Left ventricle myocardium inferior (tissue), 1 donor: ENCODE data around the gene SETBP1. TPM values are rescaled to one million over a fixed set of nuclear protein-coding genes. Genes with fewer than 3 reads are reported as not detected.

Experiments used
- DNase-seq: peaks from one replicate; pipeline ENCODE4 v3.0.0-alpha.2; 2020
- H3K27ac ChIP-seq: fragments of 200-600 bp; replicated peaks from 2 replicates; pipeline ENCODE4 v1.8.0; 2021
- H3K27me3 ChIP-seq: fragments of 200-600 bp; 2 replicates; pipeline ENCODE4 v1.8.0; 2021; ENCODE audit warnings: low read depth
- H3K36me3 ChIP-seq: fragments of 200-600 bp; 2 replicates; pipeline ENCODE4 v1.8.0; 2021
- H3K4me1 ChIP-seq: fragments of 200-600 bp; 2 replicates; pipeline ENCODE4 v1.8.0; 2021
- H3K4me3 ChIP-seq: fragments of 200-600 bp; 2 replicates; pipeline ENCODE4 v1.8.0; 2021; ENCODE audit warnings: mild to moderate bottlenecking, moderate library complexity
- H3K9me3 ChIP-seq: fragments of 200-600 bp; replicated peaks from 2 replicates; pipeline ENCODE4 v1.8.0; 2021
- intact Hi-C: fragments of 100-400 bp; cut with micrococcal nuclease; formaldehyde crosslinking; loops from one replicate; pipeline ENCODE4 v1.11.0; 2022
- total RNA-seq: library from RNA; stranded (reverse); fragmentation: NEBNext Ultra II Directional; extraction: Animal tissue kit (Norgen Biotek cat#: 25700); gene quantifications from one replicate; pipeline ENCODE4 v1.2.1, GENCODE V29; 2021
- TF ChIP-seq, protein P1 (sequence below): fragments of 200-600 bp; IDR thresholded peaks from 2 replicates; pipeline ENCODE4 v1.8.0; 2021; ENCODE audit warnings: antibody characterized with exemption, mild to moderate bottlenecking, borderline replicate concordance
- donor health status: DM: no; HTN: yes; CAD: no; lungs with severe emphysema.

SETBP1 gene
- total RNA-seq, 1 donor from 2014 or later: 10.3 TPM

- TF ChIP-seq, protein P1, sequence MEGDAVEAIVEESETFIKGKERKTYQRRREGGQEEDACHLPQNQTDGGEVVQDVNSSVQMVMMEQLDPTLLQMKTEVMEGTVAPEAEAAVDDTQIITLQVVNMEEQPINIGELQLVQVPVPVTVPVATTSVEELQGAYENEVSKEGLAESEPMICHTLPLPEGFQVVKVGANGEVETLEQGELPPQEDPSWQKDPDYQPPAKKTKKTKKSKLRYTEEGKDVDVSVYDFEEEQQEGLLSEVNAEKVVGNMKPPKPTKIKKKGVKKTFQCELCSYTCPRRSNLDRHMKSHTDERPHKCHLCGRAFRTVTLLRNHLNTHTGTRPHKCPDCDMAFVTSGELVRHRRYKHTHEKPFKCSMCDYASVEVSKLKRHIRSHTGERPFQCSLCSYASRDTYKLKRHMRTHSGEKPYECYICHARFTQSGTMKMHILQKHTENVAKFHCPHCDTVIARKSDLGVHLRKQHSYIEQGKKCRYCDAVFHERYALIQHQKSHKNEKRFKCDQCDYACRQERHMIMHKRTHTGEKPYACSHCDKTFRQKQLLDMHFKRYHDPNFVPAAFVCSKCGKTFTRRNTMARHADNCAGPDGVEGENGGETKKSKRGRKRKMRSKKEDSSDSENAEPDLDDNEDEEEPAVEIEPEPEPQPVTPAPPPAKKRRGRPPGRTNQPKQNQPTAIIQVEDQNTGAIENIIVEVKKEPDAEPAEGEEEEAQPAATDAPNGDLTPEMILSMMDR: no peak
- Histone ChIP-seq H3K4me1 (peaks cover 13% of the 10 kb centered on the region), H3K9me3 (no peaks in the 10 kb centered on the region), H3K4me3 (no peak overlapping the region), H3K36me3 (no peaks in the 10 kb centered on the region), H3K27ac (no peak overlapping the region), H3K27me3 (no peaks in the 10 kb centered on the region)
- no peak for DNase-seq
- intact Hi-C loops: no loop called here
These were observed 379.4 kb downstream of the SETBP1 start for GRCh38 chr18:45060102-45060501.

DNA sequence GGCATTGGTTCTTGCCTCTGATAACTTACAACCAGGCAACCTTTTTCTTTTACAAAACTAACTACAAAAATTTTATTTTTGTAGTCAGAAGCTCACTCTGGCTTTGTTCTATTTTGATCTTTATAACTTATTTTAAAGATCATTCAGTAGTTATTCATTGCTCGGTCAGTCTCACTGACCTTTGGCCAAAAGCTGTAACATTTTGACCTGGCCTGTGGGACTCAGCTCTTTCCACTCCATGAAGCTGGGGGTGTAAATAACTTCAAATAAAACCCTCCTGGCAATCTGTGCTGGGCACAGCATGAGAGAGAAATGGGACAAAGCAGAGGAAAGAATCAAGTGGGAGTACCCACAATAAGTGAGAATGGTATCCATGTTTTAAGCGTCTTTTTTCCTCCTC is 380.7 kb downstream of the SETBP1 start:
- no peak overlapping the region for H3K27ac ChIP-seq
- H3K4me3 ChIP-seq: no peak overlapping the region
- H3K9me3 ChIP-seq: no peaks in the 10 kb centered on the region
- TF ChIP-seq, protein P1: no peak
- no peaks in the 10 kb centered on the region for H3K36me3 ChIP-seq
- DNase-seq: no peak
- no peaks in the 10 kb centered on the region for H3K27me3 ChIP-seq
- H3K4me1 ChIP-seq: peaks cover 25% of the 10 kb centered on the region
- intact Hi-C loops: no loop called here

- no peak for DNase-seq
- H3K36me3 ChIP-seq: no peaks in the 10 kb centered on the region
- TF ChIP-seq, protein P1: no peak
- no peak overlapping the region for H3K4me3 ChIP-seq
- H3K9me3 ChIP-seq: no peaks in the 10 kb centered on the region
- no peak overlapping the region for H3K27ac ChIP-seq
- intact Hi-C loops: no loop called here
- no peaks in the 10 kb centered on the region for H3K27me3 ChIP-seq
- H3K4me1 ChIP-seq: peaks cover 36% of the 10 kb centered on the region
These were observed 382.8 kb downstream of the SETBP1 start for GRCh38 chr18:45063246-45064038.

GRCh38 chr18:45066210-45066609 is 385.5 kb downstream of the SETBP1 start:
- no peaks in the 10 kb centered on the region for H3K27me3 ChIP-seq
- TF ChIP-seq, protein P1: no peak
- no peaks in the 10 kb centered on the region for H3K36me3 ChIP-seq
- H3K27ac ChIP-seq: no peak overlapping the region
- intact Hi-C loops: no loop called here
- no peak overlapping the region for H3K4me3 ChIP-seq
- H3K4me1 ChIP-seq: peaks cover 36% of the 10 kb centered on the region
- no peaks in the 10 kb centered on the region for H3K9me3 ChIP-seq
- no peak for DNase-seq

- no peaks in the 10 kb centered on the region for H3K27me3 ChIP-seq
- H3K27ac ChIP-seq: no peak overlapping the region
- H3K4me3 ChIP-seq: no peak overlapping the region
- peaks cover 36% of the 10 kb centered on the region for H3K4me1 ChIP-seq
- peak; percentile 21 for DNase-seq
- H3K9me3 ChIP-seq: no peaks in the 10 kb centered on the region
- TF ChIP-seq, protein P1: no peak
- H3K36me3 ChIP-seq: no peaks in the 10 kb centered on the region
- intact Hi-C loops: no loop called here
These were observed 386.2 kb downstream of the SETBP1 start for GRCh38 chr18:45066886-45067285.
